ENCODE results near the gene CCNL2. TPM values are rescaled to one million over a fixed set of nuclear protein-coding genes. Genes with fewer than 3 reads are reported as not detected.

CCNL2 gene
- total and polyA plus RNA-seq, 9 donors: 71.1 to 245 (median 196) TPM

- intact Hi-C loops (cut with DNase I): no loop called here
- Histone ChIP-seq H3K4me1 (ENCODE audit: insufficient read depth) (no peaks in the 10 kb centered on the region), H3K9me3 (no peaks in the 10 kb centered on the region), H3K4me3 (no peak overlapping the region), H3K27ac (no peak overlapping the region), H3K36me3 (no peaks in the 10 kb centered on the region), H3K27me3 (no peaks in the 10 kb centered on the region)
- 91 to 93% (median 92%) methylated on average over 5 of the region's 5 CpGs for WGBS, 3 donors
- TF ChIP-seq POLR2A (IDR thresholded peaks at IDR 0.05) (no peak), EP300 (IDR thresholded peaks at IDR 0.05) (no peak), CTCF (IDR thresholded peaks at IDR 0.05) (no peak)
- no peak for DNase-seq
Observed at GRCh38 chr1:1367315-1367714, 31.8 kb downstream of the CCNL2 start.

- intact Hi-C loops (cut with DNase I): no loop called here
- Histone ChIP-seq H3K4me3 (no peak overlapping the region), H3K36me3 (no peaks in the 10 kb centered on the region), H3K4me1 (ENCODE audit: insufficient read depth) (no peaks in the 10 kb centered on the region), H3K9me3 (no peaks in the 10 kb centered on the region), H3K27me3 (no peaks in the 10 kb centered on the region), H3K27ac (no peak overlapping the region)
- DNase-seq: no peak
- WGBS, 3 donors: 89 to 95% (median 89%) methylated on average over 2 to 3 of the region's 3 CpGs
- TF ChIP-seq POLR2A (IDR thresholded peaks at IDR 0.05) (no peak), EP300 (IDR thresholded peaks at IDR 0.05) (no peak), CTCF (IDR thresholded peaks at IDR 0.05) (no peak)
Observed at GRCh38 chr1:1366699-1367066, 32.5 kb downstream of the CCNL2 start.

- no peaks in the 10 kb centered on the region for H3K4me1 ChIP-seq (ENCODE audit: insufficient read depth)
- 74 to 83% (median 77%) methylated on average over 10 of the region's 10 CpGs for WGBS, 3 donors
- H3K4me3 ChIP-seq: no peak overlapping the region
- TF ChIP-seq EP300 (IDR thresholded peaks at IDR 0.05) (no peak), CTCF (IDR thresholded peaks at IDR 0.05) (no peak), POLR2A (IDR thresholded peaks at IDR 0.05) (no peak)
- H3K27ac ChIP-seq: no peak overlapping the region
- H3K36me3 ChIP-seq: no peaks in the 10 kb centered on the region
- no peaks in the 10 kb centered on the region for H3K9me3 ChIP-seq
- no peaks in the 10 kb centered on the region for H3K27me3 ChIP-seq
- intact Hi-C loops (cut with DNase I): no loop called here
- no peak for DNase-seq
Observed at GRCh38 chr1:1365875-1366698, 33.0 kb downstream of the CCNL2 start.

- no peak overlapping the region for H3K27ac ChIP-seq
- H3K27me3 ChIP-seq: no peaks in the 10 kb centered on the region
- intact Hi-C loops (cut with DNase I): no loop called here
- WGBS, 3 donors: 78 to 84% (median 83%) methylated on average over 14 of the region's 14 CpGs
- no peaks in the 10 kb centered on the region for H3K9me3 ChIP-seq
- no peaks in the 10 kb centered on the region for H3K36me3 ChIP-seq
- peaks cover 2% of the 10 kb centered on the region for H3K4me1 ChIP-seq (ENCODE audit: insufficient read depth)
- TF ChIP-seq CTCF (IDR thresholded peaks at IDR 0.05) (no peak), EP300 (IDR thresholded peaks at IDR 0.05) (no peak), POLR2A (IDR thresholded peaks at IDR 0.05) (no peak)
- no peak overlapping the region for H3K4me3 ChIP-seq
- no peak for DNase-seq
Observed at GRCh38 chr1:1364266-1364665, 34.9 kb downstream of the CCNL2 start.

Measured in ovary (tissue), 9 donors.